HepG2 (cell line): Measurements from ENCODE around the gene PSEN2. TPM values are rescaled to one million over a fixed set of nuclear protein-coding genes. Genes with fewer than 3 reads are reported as not detected.

Experiments
- ATAC-seq: fragments of 200-7000 bp; cut with Tn5 transposase; 3 replicates; pipeline ENCODE4 v1.9.1; 2020; ENCODE audit warnings: mild to moderate bottlenecking, moderate library complexity
- BruUV-seq: library from RNA; stranded (reverse); fragments of 400-500 nt; replicated peaks from 2 replicates; lab custom pipeline; 2021; lab: Mats Ljungman, UMichigan
- CTCF ChIA-PET: fragments of 300-600 bp; formaldehyde crosslinking; extraction: SDS; loops from one replicate; lab custom pipeline; 2021; ENCODE audit warnings: low total read pairs, inconsistent platforms, low intra/inter-chr PET ratio; lab: Yijun Ruan, JAX
- POLR2A ChIA-PET: fragments of 350-600 bp; sonication (Branson Sonifier 250); formaldehyde crosslinking; loops from one replicate; lab custom pipeline; 2020; ENCODE audit warnings: antibody characterized with exemption, inconsistent platforms; lab: Yijun Ruan, JAX
- DNase-seq: peaks from one replicate; pipeline ENCODE4 v3.0.0-alpha.2; 2015; ENCODE audit warnings: low spot score
- FAIRE-seq: peaks from 3 replicates; lab custom pipeline; 2011; peaks lifted over from hg19 to GRCh38; lab: Jason Lieb, UNC
- H2AFZ ChIP-seq: one replicate; pipeline ENCODE4 v1.6.1; 2011; ENCODE audit warnings: low read length, inconsistent platforms
- H3K27ac ChIP-seq: fragments of 300-600 bp; 3 replicates; pipeline ENCODE4 v1.8.0; 2011; ENCODE audit warnings: mixed run types, mild to moderate bottlenecking, mixed read lengths, low read length, inconsistent platforms; ENCODE audit not compliant: insufficient read depth; ENCODE audit errors: extremely low read length
- H3K27me3 ChIP-seq, 2 experiments: fragments of 200-600 bp in 1 of 2; 2 replicates in 1 of 2; 3 replicates in 1 of 2; pipeline versions ENCODE4 v1.6.0 to v1.8.0; 2011; ENCODE audit warnings: low read length in 2 of 2, mild to moderate bottlenecking in 2 of 2, moderate library complexity in 2 of 2, inconsistent platforms in 1 of 2; ENCODE audit not compliant: insufficient read depth in 2 of 2, control insufficient read depth in 1 of 2
- H3K36me3 ChIP-seq, 2 experiments: fragments of 200-600 bp in 1 of 2; replicated peaks in 1 of 2; 2 replicates in 1 of 2; 3 replicates in 1 of 2; pipeline versions ENCODE4 v1.5.1 to v1.8.0; 2011; ENCODE audit warnings: low read length in 2 of 2, inconsistent platforms in 1 of 2; ENCODE audit not compliant: insufficient read depth in 2 of 2, control insufficient read depth in 1 of 2
- H3K4me1 ChIP-seq: 2 replicates; pipeline ENCODE4 v1.5.1; 2012; ENCODE audit warnings: low read length, inconsistent platforms; ENCODE audit not compliant: insufficient read depth
- H3K4me2 ChIP-seq: 2 replicates; pipeline ENCODE4 v1.6.0; 2011; ENCODE audit warnings: low read depth, low read length, inconsistent platforms
- H3K4me3 ChIP-seq, 3 experiments: fragments of 200-600 bp in 1 of 3; sonication (generic), shearing (Covaris generic) in 1 of 3; replicated peaks in 1 of 3; 2 replicates each; pipeline ENCODE4 v1.5.1; 2011 to 2016; ENCODE audit warnings: low read length in 3 of 3, inconsistent platforms in 2 of 3, low read depth in 2 of 3, mild to moderate bottlenecking in 2 of 3, control low read depth in 1 of 3, mixed read lengths in 1 of 3; ENCODE audit not compliant: insufficient read depth in 1 of 3
- H3K79me2 ChIP-seq: one replicate; pipeline ENCODE4 v1.6.1; 2011; ENCODE audit warnings: low read length, inconsistent platforms; ENCODE audit not compliant: insufficient read depth
- H3K9ac ChIP-seq: 2 replicates; pipeline ENCODE4 v1.6.0; 2011; ENCODE audit warnings: mild to moderate bottlenecking, low read depth, low read length, inconsistent platforms; ENCODE audit not compliant: insufficient read depth
- H3K9me3 ChIP-seq: 2 replicates; pipeline ENCODE4 v1.5.1; 2012; ENCODE audit warnings: mild to moderate bottlenecking, low read length
- H4K20me1 ChIP-seq: 2 replicates; pipeline ENCODE4 v1.6.0; 2011; ENCODE audit warnings: inconsistent platforms, mild to moderate bottlenecking, low read length, moderate library complexity; ENCODE audit not compliant: insufficient read depth
- PRDM15 ChIP-seq: sonication (generic); formaldehyde crosslinking; IDR thresholded peaks from 2 replicates; pipeline ENCODE4 v1.4.0; 2020; ENCODE audit warnings: missing genetic modification reagents
- SMAD3 ChIP-seq: sonication (generic); formaldehyde crosslinking; IDR thresholded peaks from 2 replicates; pipeline ENCODE4 v1.4.0; 2020; ENCODE audit warnings: missing genetic modification reagents
- SNRNP70 ChIP-seq: fragments of 200-400 bp; formaldehyde crosslinking; IDR thresholded peaks from 2 replicates; pipeline ENCODE4 v1.6.1; 2017; ENCODE audit warnings: mild to moderate bottlenecking, low read depth, low read length, moderate library complexity
- TBX2 ChIP-seq: sonication (generic); formaldehyde crosslinking; IDR thresholded peaks from 2 replicates; pipeline ENCODE4 v1.5.0; 2020; ENCODE audit warnings: missing genetic modification reagents, mild to moderate bottlenecking, borderline replicate concordance
- TSC22D2 ChIP-seq: sonication (generic); formaldehyde crosslinking; IDR thresholded peaks from 2 replicates; pipeline ENCODE4 v1.5.1; 2020; ENCODE audit warnings: missing genetic modification reagents, mild to moderate bottlenecking, borderline replicate concordance
- ZFY ChIP-seq: sonication (generic); formaldehyde crosslinking; IDR thresholded peaks from 2 replicates; pipeline ENCODE4 v1.4.0; 2020; ENCODE audit warnings: missing genetic modification reagents
- ZHX2 ChIP-seq, 2 experiments: sonication (generic) in 1 of 2; formaldehyde crosslinking in 1 of 2; IDR thresholded peaks; 2 replicates each; pipeline versions ENCODE4 v1.6.1 to v1.9.0; 2014 to 2022; ENCODE audit warnings: antibody characterized with exemption in 1 of 2, borderline replicate concordance in 1 of 2, inconsistent platforms in 1 of 2, low read depth in 1 of 2, missing genetic modification reagents in 1 of 2
- ZNF580 ChIP-seq: IDR thresholded peaks from 2 replicates; pipeline ENCODE4 v1.6.1; 2016; ENCODE audit warnings: low read depth, borderline replicate concordance
- WGBS: methylation state at CpG from one replicate; pipeline ENCODE4 v1.1.6; 2017; ENCODE audit warnings: low lambda C conversion rate; 5-methylcytosine and 5-hydroxymethylcytosine counted together
- in situ Hi-C: cut with HindIII; loops from 2 replicates; pipeline ENCODE4 v1.10.0; 2017; ENCODE audit warnings: low pct_unique_long_range_greater_than_20kb; ENCODE audit not compliant: extremely low pct_ligation_motif_present
- intact Hi-C: fragments of 100-400 bp; cut with micrococcal nuclease; formaldehyde crosslinking; loops from one replicate; pipeline ENCODE4 v1.10.0; 2022; ENCODE audit not compliant: unreplicated experiment
- polyA plus RNA-seq, 8 experiments: library from polyadenylated mRNA; depleted of rRNA in 3 of 8; stranded (reverse) in 7 of 8; unstranded in 1 of 8; fragments of >200 nt; fragmentation: Illumina TruSeq in 4 of 8; extraction: Trizol in 4 of 8; gene quantifications; 2 replicates each; pipeline versions ENCODE4 v1.2.1 to v1.2.3, GENCODE V29; 2011 to 2016; ENCODE audit warnings: low read depth in 4 of 8, missing spikeins in 1 of 8, mixed read lengths in 1 of 8; ENCODE audit not compliant: insufficient read depth in 1 of 8
- total RNA-seq, 5 experiments: library from RNA; depleted of rRNA; stranded (reverse); fragments of >200 nt; fragmentation: Illumina TruSeq; extraction: Trizol; gene quantifications; 2 replicates each; pipeline ENCODE4 v1.2.3, GENCODE V29; 2016; ENCODE audit warnings: low read depth in 1 of 5
- TF ChIP-seq, protein P1 (sequence below): sonication (generic); formaldehyde crosslinking; conservative IDR thresholded peaks from 2 replicates; pipeline ENCODE4 v1.4.0; 2020; ENCODE audit warnings: mild to moderate bottlenecking, missing genetic modification reagents, moderate library complexity

PSEN2 gene
- total and polyA plus RNA-seq, 2 of the 13 experiments (the other 11 are each of a cell fraction or from before 2014, with no cell fraction given) = 5.9 to 13.1 TPM

DNA sequence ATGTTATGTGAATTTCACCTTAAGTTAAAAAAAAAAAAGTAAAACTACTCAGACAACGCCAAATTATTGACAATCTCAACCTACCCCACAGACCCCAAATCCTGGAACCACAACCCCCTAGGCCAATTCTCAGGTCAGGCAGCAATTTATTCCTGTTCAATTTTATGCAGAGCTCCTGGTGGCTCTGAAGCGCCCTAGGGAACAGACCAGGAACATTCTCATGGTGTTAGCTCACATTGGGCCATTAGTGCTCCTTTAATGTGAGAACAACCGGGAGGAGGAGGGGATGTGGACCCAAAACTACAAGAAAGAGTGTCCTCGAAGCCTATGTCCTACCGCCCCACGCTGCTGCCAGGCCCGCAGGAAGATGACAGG, 403 bp upstream of the PSEN2 start:
- Histone ChIP-seq H3K9me3 (no peaks in the 10 kb centered on the region), H3K27me3 (peaks cover 0 to 3% of the 10 kb centered on the region in 2 experiments; a peak in 2 of 5 replicates), H3K9ac (no peak overlapping the region), H3K4me1 (peaks cover 33% of the 10 kb centered on the region), H4K20me1 (no peaks in the 10 kb centered on the region), H3K4me3 (peak overlapping the region; percentile 67 to 78 (median 78)), H3K36me3 (no peaks in the 10 kb centered on the region), H3K4me2 (peak overlapping the region; percentile 80), H2AFZ (peak overlapping the region; percentile 36), H3K79me2 (no peaks in the 10 kb centered on the region), H3K27ac (no peak overlapping the region)
- POLR2A ChIA-PET = no interaction called here
- no TSS peak for BruUV-seq
- DNase-seq = no peak
- in situ Hi-C loops (no loop called here), intact Hi-C loops (no loop called here)
- CTCF ChIA-PET = no interaction called here
- no peak for ATAC-seq
- WGBS = 7% methylated on average over 6 of the region's 7 CpGs
- FAIRE-seq = no peak
- no peak for TF ChIP-seq ZFY (CRISPR knock-in tag)
- TF ChIP-seq PRDM15 (CRISPR knock-in tag) = no peak
- TF ChIP-seq ZHX2 (IDR thresholded peaks at IDR 0.05; ENCODE audit: low read depth) = no peak
- TF ChIP-seq ZHX2 (CRISPR knock-in tag; IDR thresholded peaks at IDR 0.05; ENCODE audit: borderline replicate concordance) = no peak
- no peak for TF ChIP-seq SMAD3
- TF ChIP-seq, protein P1, sequence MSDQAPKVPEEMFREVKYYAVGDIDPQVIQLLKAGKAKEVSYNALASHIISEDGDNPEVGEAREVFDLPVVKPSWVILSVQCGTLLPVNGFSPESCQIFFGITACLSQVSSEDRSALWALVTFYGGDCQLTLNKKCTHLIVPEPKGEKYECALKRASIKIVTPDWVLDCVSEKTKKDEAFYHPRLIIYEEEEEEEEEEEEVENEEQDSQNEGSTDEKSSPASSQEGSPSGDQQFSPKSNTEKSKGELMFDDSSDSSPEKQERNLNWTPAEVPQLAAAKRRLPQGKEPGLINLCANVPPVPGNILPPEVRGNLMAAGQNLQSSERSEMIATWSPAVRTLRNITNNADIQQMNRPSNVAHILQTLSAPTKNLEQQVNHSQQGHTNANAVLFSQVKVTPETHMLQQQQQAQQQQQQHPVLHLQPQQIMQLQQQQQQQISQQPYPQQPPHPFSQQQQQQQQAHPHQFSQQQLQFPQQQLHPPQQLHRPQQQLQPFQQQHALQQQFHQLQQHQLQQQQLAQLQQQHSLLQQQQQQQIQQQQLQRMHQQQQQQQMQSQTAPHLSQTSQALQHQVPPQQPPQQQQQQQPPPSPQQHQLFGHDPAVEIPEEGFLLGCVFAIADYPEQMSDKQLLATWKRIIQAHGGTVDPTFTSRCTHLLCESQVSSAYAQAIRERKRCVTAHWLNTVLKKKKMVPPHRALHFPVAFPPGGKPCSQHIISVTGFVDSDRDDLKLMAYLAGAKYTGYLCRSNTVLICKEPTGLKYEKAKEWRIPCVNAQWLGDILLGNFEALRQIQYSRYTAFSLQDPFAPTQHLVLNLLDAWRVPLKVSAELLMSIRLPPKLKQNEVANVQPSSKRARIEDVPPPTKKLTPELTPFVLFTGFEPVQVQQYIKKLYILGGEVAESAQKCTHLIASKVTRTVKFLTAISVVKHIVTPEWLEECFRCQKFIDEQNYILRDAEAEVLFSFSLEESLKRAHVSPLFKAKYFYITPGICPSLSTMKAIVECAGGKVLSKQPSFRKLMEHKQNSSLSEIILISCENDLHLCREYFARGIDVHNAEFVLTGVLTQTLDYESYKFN (CRISPR knock-in tag) = no peak
- no peak for TF ChIP-seq TBX2 (CRISPR knock-in tag)
- TF ChIP-seq SNRNP70 = no peak
- TF ChIP-seq TSC22D2 = no peak
- no peak for TF ChIP-seq ZNF580
